Fibroblast of skin of left quadriceps (primary cell): ENCODE data around the gene ZNF620.
"Not testable (repeated sequence)": the region's sequence is repeated elsewhere in the genome, so short reads cannot be mapped to it uniquely, and the experiment has no call there.

Source experiments
- DNase-seq, 2 experiments: peaks; one replicate each; pipeline ENCODE4 v3.0.0-alpha.2; 2013; ENCODE audit warnings: low read depth in 2 of 2

The ZNF620 gene

DNA sequence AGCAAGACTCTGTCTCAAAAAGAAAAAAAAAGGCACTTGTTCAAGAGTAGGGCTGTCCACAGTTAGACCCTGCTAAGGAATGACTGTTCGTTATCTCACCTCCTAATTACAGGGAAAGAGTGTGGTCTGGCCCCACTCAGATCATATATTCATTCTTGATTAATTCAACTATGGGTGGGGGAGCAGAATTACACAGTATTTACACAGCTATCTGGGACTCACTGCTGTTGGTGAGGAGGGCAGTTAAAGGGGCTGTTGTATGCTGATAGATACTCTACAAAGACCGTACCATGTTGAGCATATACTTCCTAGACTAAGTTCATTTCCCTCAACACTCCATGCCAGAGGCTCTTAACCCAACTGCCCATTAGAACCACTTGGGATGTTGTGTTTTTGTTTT lies 3.8 kb upstream of the ZNF620 start:
- no peak for DNase-seq

DNA sequence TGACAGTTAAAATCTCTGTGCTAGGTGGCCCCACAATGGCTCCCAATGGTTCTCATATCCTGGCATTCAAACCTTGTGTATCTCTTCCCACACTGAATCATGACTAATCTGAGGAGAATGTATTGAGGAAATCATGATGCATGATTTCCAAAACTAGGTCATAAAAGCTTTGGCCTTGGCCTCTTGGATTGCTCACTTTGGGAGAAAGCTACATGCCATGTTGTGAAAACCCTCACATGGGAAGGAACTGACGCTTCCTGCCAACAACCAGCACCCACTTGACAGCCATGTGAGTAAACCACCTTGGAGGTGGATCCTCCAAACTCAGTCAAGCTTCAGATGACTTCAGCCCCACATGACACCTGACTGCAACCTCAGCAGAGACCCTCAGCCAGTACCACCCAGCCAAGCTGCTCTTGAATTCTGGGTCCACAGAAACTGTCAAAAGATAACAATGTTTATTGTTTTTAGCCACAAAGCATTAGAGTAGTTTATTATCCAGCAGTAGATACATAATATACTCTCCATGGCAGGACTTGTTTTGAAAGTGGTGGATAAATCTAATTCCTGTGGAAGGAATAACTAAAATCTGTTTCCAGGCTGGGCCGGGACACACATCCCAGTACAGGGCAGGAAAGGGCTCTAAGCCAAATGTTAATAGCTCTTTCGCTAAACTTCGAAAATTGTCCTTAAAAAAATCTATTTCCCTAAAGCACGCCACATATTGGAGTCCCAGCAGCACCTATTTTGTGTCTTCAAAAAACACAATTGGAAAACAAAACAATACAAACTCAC lies 1.0 kb upstream of the ZNF620 start:
- peak; percentile 87 to 90 for DNase-seq

DNA sequence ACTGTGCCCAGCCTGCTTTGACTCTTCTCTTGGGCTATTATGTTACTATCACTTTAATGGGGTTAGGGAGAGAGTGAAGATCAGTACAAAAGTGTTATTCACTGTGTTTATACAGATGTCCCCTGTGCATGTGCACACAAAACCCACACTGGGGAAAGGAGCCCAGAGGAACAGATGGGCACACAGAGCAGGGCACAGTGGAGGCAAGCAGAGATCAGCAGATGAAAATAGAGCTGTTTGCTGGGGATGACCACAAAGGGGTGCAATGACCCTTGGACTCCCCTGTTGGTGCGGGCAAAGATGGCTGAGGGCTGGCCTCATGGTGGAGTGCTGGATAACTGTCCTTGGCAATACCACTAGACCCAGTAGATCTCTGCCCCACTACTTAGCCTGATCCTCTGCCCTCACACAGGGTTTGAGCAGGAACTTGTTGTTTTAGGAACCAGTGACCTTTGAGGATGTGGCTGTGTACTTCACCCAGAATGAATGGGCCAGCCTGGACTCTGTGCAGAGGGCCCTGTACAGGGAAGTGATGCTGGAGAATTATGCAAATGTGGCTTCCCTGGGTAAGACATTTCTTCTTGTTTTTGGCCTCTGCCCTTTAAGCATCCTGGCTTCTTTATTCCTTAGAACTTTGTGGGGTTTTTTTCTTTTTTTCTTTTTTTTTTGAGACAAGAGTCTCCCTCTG lies 5.3 kb downstream of the ZNF620 start:
- no peak for DNase-seq

DNA sequence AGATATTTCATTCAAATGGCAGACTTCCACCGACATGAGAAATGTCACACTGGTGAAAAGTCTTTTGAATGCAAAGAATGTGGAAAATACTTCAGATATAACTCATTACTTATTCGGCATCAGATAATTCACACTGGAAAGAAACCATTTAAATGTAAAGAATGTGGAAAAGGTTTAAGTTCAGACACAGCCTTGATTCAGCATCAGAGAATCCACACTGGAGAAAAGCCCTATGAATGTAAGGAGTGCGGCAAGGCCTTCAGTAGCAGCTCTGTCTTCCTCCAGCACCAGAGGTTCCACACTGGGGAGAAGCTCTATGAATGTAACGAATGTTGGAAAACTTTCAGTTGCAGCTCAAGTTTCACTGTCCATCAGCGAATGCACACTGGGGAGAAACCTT lies 10.4 kb downstream of the ZNF620 start:
- DNase-seq: peak; percentile 42 to 50

DNA sequence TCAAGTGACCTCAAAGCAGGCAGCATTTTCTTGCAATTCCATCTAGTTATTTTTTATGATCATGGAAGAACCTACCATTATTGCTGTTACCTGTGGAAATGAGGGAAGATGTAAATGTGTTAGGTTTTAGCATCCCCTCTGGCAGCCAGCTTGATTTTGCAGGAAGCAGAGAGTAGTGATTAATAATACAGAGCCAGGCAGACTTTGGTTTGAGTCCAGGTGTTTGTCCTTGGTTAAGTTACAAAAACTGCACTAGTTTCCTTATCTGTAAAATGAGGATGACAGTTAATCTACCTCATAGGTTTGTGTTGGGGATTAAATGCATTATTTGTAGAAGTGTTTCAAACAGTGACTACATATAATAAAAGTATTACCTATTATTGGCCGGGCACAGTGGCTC lies 12.2 kb downstream of the ZNF620 start:
- no peak for DNase-seq

DNA sequence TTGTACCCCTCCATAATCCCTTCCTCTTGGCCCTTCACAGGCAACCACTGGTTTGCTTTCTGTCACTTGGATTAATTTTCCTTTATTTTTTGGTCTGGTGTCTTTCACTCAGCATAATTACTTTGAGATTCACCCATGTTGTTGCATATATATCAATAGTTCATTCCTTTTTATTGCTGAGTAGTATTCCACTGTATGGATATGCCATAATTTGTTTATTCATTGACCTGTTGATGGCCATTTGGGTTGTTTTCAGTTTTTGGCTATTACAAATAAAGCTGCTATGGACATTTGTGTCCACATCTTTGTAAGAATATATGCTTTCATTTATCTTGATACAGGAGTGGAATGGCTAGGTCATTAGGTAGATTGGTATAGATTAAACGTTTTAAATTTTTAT lies 13.0 kb downstream of the ZNF620 start:
- no peak for DNase-seq

DNA sequence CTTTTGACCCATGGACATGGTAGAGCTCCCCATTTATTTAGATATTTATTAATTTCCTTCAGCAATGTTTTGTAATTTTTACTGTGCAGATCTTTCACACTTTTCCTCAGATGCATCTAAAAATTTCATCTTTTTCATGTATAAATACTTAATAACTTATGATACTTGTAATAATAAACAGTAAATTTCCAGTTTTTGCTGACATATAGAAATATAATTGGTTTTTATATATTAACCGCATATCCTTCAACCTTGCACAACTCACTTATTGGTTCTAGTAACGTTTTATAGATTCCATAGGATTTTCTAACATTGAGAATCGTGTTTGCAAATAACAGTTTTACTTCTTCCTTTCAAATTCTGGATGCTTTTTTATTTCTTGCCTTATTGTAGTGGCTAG lies 15.4 kb downstream of the ZNF620 start:
- DNase-seq: no peak

DNA sequence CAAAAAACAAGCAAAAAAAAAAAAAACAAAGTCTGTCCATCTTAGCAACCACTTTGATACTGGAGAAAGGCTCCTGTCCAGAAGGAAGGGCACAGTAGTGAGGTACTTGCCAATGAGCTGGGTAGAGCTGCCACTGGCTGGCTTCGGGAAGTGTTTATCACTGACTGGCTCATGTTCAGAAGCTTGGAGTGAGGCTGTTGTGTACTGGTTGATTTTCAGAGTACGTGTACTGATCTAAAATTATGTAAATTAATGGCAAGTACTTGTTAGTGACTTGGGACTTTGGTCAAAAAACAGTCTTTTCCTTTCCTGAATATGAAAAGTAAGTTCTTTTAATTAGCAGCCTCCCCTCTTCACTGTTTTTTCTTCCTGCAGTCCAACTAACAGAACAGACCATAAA lies 17.9 kb downstream of the ZNF620 start:
- no peak for DNase-seq

DNA sequence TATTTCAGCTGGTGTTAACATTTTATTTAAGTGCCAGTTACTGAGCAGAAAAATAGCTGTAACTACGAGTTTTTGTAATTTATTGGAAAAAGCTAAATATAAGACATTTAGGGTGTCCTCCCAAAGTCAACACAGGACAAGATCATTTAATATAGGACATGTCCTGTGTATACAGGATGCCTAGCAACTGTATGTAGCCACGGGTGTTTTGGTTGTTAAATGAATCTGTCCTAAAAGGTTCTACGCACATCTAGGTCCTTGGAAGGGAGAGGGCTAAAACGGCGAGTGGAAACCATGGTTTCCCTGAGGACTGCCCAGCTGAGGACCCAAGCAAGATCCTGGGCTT lies 18.4 kb downstream of the ZNF620 start:
- DNase-seq: no peak

DNA sequence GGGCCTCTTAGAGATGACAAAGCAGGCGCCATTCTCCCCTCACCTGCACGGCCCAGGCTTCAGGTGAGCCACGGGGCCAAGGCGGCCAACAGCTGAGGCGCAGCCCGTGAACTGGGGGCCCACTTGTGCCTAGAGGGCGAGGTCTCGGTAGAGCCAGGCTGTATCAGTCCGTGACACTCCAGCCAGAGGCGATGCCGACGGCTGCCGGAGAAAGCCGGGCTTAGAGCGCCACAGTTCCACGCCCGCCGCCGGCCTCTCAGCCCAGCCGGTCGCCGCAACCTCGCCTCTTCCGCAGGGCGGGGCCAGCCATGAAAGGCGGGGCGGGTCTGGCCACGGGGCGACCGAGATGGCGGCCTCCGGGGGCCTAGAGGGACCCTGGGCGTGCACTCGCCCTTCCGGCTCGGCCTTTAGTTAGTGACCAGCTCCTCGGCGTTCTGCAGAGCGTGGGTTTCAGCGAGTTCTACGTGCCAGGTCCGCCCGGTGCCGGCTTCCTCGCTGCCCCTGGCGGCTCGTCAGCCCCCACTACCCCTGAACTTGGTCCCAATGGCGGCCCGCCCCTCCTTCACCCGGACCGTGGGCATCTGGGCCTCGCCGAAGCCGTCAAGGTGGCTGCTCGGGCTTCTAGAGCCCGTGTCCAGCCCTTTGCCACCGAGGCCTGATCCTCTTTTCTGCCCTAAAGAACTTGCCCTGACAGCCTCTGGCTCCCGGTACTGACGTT lies 18.9 kb downstream of the ZNF620 start, which contains the start of gene ZNF621:
Gene ZNF621 (plus strand): TSS at position 393 of the 718 bp plus-strand sequence. CDS start 881 bp downstream, outside the sequence.
- DNase-seq: peak; percentile 54 to 56

DNA sequence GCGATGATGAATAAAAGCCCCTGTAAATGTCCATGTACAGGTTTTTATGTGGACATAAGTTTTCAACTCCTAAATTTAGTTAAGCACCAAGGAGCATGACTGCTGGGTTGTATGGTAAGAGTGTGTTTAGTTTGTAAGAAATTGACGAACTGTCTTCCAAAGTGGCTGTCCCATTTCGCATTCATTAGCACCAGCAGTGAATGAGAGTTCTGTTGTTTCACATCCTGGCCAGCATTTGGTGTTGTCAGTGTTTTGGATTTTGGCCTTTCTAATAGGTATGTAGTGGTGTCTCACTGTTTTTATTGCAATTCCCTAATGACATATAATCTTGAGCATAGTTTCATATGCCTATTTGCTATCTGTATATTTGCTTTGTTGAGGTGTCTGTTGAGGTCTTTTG lies 22.6 kb downstream of the ZNF620 start:
- DNase-seq: no peak

DNA sequence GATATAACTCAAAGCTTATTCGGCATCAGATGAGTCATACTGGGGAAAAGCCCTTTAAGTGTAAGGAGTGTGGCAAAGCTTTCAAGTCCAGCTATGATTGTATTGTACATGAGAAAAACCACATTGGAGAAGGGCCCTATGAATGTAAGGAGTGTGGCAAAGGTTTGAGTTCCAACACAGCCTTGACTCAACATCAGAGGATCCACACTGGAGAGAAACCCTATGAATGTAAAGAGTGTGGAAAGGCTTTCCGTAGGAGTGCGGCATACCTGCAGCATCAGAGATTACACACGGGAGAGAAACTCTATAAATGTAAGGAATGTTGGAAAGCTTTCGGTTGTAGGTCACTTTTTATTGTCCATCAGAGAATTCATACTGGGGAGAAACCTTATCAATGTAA lies 26.4 kb downstream of the ZNF620 start:
- no peak for DNase-seq

DNA sequence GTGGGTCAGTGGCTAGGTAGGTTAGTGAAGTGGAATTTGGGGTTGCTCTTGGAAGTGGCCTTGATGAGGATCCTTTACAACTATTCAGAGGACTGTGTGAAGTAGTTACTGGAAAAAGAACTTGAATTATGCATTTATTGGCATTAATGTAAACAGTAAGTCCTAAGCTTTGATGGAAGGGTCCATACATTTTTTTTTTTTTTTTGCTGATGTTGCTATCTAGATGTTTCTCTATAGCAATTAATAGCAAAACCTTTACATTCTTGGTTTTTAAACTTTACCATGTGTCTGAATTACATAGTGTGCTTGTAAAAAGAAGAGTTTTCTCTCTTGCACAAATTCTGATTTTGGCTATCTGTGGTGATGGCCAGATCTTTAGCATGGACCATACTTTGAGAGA lies 28.4 kb downstream of the ZNF620 start:
- no peak for DNase-seq

DNA sequence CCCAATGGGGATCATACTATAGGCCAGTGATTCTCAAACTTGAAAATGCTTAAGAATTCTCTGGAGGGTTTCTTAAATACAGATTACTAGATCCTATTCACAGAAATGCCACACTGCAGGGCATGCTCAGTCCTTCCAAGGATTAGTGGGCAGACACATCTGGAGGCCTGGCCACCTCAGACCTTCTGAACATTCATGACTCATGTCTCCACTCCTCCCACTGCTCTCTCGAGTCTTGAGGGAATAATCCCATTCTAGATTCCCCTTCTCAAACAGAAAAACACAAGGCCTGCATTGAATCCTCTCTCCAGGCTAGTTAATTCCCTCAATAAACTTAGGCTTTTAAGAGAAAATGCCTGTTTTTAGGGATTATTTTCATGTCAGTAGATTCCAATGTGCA lies 41.0 kb downstream of the ZNF620 start:
- no peak for DNase-seq

DNA sequence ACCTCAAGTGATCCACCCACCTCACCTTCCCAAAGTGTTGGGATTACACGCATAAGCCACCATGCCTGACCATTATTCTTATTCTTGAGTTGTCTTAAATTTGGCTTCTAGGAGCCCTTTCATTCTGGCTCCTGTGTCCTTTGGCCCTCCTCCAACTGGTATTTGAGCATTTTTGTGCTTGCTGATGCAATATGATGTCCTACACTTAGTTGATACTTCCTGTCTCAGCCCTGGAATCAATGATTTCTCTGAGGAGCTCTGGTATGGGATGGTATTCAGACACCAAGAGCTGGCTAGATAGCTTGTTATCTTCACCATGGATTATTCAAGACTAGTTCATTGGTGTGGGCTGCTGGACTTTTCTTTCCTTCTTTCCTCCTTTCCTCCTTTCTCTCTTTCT lies 44.3 kb downstream of the ZNF620 start:
- DNase-seq: no peak

DNA sequence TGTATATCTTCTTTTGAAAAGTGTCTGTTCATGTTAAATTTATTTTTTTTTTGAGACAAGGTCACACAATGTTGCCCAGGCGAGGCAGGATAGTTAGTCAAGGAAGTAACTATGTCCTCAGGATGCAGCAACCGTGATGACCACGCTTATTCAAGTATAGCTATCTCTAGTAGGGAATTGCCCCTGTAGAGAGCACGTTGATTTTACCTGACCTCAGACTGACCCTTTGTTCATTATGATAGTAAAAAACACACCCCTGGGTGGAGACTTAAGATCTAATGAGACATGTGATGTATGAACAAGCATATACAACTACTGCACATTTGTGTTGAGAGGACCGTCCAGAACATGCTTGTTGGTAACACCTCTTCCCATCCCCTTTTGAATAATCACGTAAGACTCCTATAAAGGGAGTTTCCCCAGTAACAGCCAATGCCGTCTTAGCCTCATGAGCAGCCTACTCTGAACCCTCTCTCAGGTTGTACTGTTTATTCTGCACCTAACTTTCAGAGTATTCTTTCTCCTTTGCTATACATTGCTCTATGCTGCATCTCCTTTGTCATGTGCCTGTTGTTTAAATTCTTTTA lies 51.8 kb downstream of the ZNF620 start:
- DNase-seq: no peak

DNA sequence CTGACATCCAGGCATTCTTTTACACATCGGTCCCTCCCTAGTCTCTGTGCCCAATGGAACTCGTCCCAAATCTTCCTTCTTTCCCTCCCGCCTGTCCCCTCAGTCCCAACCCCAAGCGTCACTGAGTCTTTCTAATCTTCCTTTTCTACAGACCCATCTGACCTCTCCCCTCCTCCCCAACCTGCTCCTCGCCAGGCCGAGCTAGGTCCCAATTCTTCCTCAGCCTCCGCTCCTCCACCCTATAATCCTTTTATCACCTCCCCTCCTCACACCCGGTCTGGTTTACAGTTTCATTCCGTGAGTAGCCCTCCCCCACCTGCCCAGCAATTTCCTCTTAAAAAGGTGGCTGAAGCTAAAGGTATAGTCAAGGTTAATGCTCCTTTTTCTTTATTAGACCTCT lies 56.6 kb downstream of the ZNF620 start:
- DNase-seq: not testable (repeated sequence)

DNA sequence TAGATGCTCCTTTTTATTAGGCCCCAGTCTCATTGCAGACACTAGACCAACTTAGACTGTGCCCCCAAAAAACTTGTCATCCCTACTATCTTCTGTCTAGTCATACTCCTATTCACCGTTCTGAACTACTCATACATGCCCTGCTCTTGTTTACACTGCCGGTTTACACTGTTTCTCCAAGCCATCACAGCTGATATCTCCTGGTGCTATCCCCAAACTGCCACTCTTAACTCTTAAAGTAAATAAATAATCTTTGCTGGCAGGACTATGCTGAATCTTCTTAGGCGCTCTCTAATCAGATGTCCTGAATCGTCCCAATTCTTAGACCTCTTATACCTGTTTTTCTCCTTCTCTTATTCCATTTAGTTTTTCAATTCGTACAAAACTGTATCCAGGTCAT lies 59.8 kb downstream of the ZNF620 start:
- not testable (repeated sequence) for DNase-seq

DNA sequence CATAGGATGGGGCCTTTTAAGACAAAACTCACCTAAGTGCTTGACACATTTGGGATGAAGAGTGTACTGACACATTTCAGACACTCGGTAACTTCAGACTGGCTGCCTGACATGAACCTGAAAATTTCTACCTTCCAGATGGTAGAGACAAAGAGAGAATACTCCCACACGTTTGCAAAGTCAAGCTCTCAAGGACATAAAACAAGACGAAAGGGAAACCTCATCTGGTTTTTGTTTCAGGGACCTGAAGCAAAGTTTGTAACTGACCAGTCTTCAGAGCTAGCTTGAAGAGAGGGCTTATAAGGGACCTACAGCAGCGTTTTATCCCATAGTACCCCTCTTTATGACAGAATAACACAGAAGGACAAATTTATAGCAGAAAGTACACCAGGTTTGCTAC lies 60.9 kb downstream of the ZNF620 start:
- DNase-seq: no peak
